ENCODE results near the gene CAP2.

CAP2 gene

DNA sequence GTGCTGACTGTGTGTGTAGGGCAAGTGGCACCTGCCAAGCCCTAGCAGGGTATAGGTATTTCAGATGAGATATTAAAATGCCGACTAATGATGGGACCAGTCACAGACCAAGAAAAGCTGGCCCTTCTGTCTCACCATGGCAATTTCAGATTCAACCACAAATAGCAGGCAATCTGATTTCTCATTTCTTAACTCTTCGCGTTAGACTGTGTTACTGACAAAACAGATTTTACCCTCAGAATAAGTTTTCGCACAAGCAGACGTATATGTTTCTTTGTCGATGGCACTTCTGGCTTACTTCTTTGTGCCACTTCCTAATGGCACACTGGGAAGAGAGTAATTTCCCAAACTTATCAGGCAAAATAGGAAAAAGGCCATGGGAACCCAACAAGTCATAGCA lies 58.7 kb downstream of the CAP2 start:
- DNase-seq (ENCODE audit: low read depth) = no peak
- H3K4me3 ChIP-seq (ENCODE audit: low read length) = no peak overlapping the region
- TF ChIP-seq, protein P1, sequence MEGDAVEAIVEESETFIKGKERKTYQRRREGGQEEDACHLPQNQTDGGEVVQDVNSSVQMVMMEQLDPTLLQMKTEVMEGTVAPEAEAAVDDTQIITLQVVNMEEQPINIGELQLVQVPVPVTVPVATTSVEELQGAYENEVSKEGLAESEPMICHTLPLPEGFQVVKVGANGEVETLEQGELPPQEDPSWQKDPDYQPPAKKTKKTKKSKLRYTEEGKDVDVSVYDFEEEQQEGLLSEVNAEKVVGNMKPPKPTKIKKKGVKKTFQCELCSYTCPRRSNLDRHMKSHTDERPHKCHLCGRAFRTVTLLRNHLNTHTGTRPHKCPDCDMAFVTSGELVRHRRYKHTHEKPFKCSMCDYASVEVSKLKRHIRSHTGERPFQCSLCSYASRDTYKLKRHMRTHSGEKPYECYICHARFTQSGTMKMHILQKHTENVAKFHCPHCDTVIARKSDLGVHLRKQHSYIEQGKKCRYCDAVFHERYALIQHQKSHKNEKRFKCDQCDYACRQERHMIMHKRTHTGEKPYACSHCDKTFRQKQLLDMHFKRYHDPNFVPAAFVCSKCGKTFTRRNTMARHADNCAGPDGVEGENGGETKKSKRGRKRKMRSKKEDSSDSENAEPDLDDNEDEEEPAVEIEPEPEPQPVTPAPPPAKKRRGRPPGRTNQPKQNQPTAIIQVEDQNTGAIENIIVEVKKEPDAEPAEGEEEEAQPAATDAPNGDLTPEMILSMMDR (conservative IDR thresholded peaks at IDR 0.05; ENCODE audit: low read depth, low read length) = no peak

DNA sequence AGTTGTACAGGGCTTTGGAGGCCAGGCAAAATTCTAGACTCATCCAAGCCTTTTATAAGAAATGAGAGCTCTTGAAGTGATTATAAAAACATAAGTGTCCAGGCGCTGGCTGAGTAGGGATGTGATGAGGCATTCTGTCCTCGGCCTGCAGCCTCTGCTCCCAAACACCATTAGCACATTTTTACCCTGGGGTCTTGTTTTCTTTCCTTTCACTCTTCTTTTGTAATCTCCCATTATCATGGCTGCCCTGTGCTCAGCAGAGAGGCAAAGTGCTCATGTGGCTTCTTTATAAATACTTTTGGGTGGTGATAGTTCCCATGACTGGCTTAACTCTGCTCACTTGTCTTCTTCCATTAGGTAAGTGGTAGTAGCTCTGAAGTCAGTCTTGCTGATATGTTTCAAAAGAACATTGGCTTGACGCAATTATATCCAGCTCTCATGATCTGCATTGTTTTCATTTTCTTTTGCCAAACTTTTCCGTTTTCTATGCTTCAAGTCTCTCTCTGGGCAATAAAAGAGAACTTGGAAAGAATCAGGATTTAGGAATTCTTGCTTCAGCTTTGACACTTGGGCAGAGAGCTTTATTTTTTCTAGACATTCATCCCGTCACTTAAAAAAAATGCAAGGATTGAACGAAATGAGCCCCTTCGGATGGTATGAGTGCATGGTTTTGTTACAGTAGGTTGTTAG lies 61.1 kb downstream of the CAP2 start:
- no peak overlapping the region for H3K4me3 ChIP-seq (ENCODE audit: low read length)
- peak; percentile 97 for DNase-seq (ENCODE audit: low read depth)
- TF ChIP-seq, protein P1 (conservative IDR thresholded peaks at IDR 0.05; ENCODE audit: low read depth, low read length) = no peak

DNA sequence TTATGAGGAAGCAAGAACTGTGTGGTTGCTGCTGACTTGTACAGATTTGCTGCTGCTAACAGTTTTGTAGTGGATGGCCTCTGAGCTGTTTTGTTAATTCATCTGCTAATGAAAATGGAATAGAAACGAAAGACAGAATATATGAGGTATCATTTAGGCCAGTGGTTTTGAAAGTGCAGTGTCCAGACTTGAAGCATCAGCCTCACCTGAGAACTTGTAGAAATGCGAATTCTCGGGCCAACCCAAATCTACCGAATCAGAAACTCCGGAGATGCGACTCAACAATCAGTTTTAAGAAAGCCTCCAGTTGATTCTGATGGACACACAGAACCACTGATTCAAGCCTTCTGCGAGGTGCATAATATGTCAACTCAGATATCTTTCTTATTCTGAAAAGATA lies 62.5 kb downstream of the CAP2 start:
- no peak overlapping the region for H3K4me3 ChIP-seq (ENCODE audit: low read length)
- TF ChIP-seq, protein P1 (conservative IDR thresholded peaks at IDR 0.05; ENCODE audit: low read depth, low read length) = no peak
- DNase-seq (ENCODE audit: low read depth) = no peak

DNA sequence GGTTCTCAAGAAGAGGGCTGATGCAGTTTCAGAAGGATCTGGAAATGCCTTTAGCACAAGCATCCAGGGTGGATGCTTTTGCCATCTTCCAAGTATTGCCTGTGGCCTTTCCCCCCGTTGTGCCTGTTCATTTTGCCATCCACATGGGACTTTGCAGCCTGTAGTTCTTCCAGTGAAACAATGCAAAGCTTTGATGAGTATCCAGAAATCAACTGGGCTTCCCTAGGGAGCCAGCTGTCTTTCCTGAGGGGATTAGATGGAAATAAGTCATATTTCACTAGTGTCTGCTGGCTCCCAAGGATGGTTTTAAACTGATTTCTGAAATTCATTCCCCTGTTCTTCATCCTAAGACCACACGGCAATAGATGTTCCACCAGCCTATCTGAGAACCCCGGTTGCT lies 63.3 kb downstream of the CAP2 start:
- H3K4me3 ChIP-seq (ENCODE audit: low read length) = no peak overlapping the region
- DNase-seq (ENCODE audit: low read depth) = no peak
- TF ChIP-seq, protein P1 (conservative IDR thresholded peaks at IDR 0.05; ENCODE audit: low read depth, low read length) = no peak

DNA sequence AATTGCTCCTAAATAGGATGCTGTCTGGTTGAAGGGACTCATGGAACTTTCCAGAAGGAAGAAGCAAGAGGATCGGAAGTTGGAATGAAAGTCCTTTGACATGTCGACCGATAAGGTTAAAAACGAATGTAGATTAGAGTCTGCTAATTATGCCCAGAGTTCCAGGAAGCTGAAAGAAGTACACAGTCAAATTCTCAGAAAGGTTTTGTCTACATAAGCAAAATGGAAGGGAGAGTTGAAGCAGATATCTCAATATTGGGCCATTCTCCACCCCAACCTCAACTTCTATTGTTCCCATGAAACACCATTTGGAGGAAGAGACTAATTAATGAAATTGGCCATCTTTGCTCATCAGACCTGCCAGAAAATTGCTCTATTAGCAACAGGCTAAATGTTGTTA lies 64.0 kb downstream of the CAP2 start:
- TF ChIP-seq, protein P1 (conservative IDR thresholded peaks at IDR 0.05; ENCODE audit: low read depth, low read length) = no peak
- no peak for DNase-seq (ENCODE audit: low read depth)
- H3K4me3 ChIP-seq (ENCODE audit: low read length) = no peak overlapping the region

DNA sequence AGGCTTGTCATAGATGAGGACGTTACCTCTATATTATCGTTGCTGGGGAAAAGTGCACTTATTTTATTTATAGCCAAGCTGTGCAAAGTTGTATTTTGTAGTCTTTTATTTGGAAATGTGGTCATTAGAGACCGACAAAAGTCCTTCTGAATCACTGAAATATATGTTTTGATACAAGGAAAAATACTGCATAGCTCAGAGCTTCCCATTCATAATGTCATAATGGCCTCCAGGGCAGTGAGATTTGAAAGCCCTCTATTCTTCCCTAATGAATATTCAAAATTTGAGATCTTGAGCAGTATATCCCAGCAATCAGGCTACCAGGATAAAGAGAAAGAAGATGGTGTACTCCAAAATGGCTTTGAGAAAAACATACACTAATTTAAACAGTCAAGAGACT lies 64.6 kb downstream of the CAP2 start:
- H3K4me3 ChIP-seq (ENCODE audit: low read length) = no peak overlapping the region
- TF ChIP-seq, protein P1 (conservative IDR thresholded peaks at IDR 0.05; ENCODE audit: low read depth, low read length) = no peak
- DNase-seq (ENCODE audit: low read depth) = no peak

DNA sequence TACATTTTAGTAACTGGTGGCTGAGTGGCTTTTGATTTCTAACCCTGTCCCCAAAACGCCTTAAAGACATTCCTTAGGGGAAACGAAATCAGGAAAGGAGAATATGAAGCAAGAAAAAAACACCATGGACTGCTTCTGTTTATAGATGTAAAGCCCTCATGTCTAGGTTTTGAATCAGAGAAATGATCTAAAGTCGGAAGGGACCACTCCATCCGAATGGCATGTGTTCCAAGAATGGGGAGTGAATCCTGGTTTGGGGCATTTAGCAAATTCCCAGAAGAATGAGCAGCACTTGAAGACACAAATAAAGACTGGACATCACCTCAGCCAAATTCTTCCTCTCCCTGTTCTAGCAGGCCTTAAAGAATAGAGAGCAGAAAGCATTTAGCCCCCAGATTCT lies 65.6 kb downstream of the CAP2 start:
- TF ChIP-seq, protein P1 (conservative IDR thresholded peaks at IDR 0.05; ENCODE audit: low read depth, low read length) = no peak
- no peak for DNase-seq (ENCODE audit: low read depth)

More for the DNA sequence above, 65.6 kb downstream of the CAP2 start:
- no peak overlapping the region for H3K4me3 ChIP-seq (ENCODE audit: low read length)

Measured in retinal pigment epithelial cell (primary cell).